Measurements from ENCODE around the gene RUFY4.

Gene RUFY4

GRCh38 chr2:218060950-218061660 lies 7.9 kb upstream of the RUFY4 start:
- FAIRE-seq, result no peak

DNA sequence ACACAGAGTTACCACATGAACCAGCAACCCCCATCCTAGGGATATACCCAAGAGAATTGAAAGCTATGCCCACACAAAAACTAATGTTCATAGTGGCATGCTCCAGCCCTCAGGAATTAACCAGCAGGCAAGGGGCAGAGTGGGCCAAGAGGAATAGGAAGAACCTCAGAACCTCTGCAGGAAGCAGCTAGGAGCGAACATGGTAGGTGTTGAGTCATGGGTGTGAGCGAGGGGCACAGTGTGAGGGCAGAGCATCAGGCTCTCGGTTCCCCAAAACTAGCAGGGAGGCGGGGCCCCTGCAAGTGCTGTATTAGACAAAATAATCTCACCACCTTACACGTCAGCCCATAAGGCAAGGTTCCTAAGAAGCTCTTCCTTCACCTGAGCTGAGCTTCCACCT lies 5.6 kb upstream of the RUFY4 start:
- DNase-seq (ENCODE audit: insufficient read length, low spot score) (no peak), FAIRE-seq (no peak)

More at GRCh38 chr2:218060950-218061660, 7.9 kb upstream of the RUFY4 start:
- no peak for DNase-seq (ENCODE audit: insufficient read length, low spot score)

- no peak for DNase-seq (ENCODE audit: insufficient read length, low spot score)
- FAIRE-seq, result no peak
Observed at GRCh38 chr2:218063896-218064295, 5.2 kb upstream of the RUFY4 start.

- no peak for FAIRE-seq
- no peak for DNase-seq (ENCODE audit: insufficient read length, low spot score)
Observed at GRCh38 chr2:218065239-218066006, 3.6 kb upstream of the RUFY4 start.

DNA sequence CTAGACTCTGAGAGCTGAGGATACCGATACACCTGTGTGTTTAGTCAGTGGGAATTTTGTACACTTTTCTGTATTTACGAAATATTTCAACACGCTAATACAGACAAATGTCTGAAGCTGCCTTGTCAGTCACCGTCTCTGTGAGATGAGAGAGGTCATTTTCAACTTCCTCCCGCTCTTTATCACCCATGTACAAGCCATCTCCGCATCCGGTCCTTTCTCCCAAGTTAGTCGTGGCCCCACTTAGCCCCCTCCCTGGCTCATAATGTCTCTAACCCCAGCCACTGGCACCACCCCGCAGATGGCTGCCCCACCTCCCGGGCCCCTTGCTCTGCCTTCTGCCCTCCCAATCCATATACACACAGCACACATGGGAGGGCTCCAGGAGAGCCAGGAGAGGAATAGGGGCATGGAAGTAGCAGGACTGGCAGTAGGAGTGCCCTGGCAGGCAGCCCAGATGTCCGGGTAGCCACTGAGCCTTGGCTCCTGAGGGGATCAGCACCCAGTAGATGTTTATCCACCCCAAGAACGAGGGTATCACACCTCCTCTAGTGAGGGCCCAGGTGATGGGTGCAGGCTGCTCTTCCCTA lies 2.0 kb upstream of the RUFY4 start:
- DNase-seq (ENCODE audit: insufficient read length, low spot score), result no peak
- FAIRE-seq, result no peak

- DNase-seq (ENCODE audit: insufficient read length, low spot score) (no peak), FAIRE-seq (no peak)
Observed at GRCh38 chr2:218067523-218067922, 1.5 kb upstream of the RUFY4 start.

GRCh38 chr2:218069606-218070300 lies 700 bp downstream of the RUFY4 start:
- DNase-seq (ENCODE audit: insufficient read length, low spot score) (no peak), FAIRE-seq (peak; percentile 26)

GRCh38 chr2:218070587-218070986 lies 1.5 kb downstream of the RUFY4 start:
- no peak for FAIRE-seq

GRCh38 chr2:218071218-218071937 lies 2.3 kb downstream of the RUFY4 start:
- DNase-seq (ENCODE audit: insufficient read length, low spot score) (no peak), FAIRE-seq (no peak)

More at GRCh38 chr2:218070587-218070986, 1.5 kb downstream of the RUFY4 start:
- DNase-seq (ENCODE audit: insufficient read length, low spot score), result no peak

- FAIRE-seq, result no peak
Observed at GRCh38 chr2:218072002-218072401, 2.9 kb downstream of the RUFY4 start.

GRCh38 chr2:218072478-218073024 lies 3.5 kb downstream of the RUFY4 start:
- FAIRE-seq, result no peak
- DNase-seq (ENCODE audit: insufficient read length, low spot score), result no peak

More at GRCh38 chr2:218072002-218072401, 2.9 kb downstream of the RUFY4 start:
- DNase-seq (ENCODE audit: insufficient read length, low spot score), result no peak

DNA sequence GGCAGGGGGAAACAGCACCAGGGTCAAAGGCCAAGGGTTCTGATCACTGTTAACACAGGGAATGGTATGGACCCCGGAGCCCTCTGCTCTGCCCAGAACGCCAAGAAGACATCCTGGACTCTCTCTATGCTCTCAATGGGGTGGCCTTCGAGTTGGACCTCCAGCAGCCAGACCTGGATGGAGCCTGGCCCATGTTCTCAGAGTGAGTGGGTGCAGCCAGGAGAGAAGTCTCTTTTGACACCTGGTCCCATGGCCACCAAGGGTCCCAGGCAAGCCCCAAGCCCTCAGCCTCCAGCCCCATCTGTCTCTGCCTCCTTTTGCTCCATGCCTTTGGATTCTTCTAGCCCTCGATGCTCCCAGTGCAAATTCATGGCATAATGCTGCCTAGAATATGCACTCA lies 4.1 kb downstream of the RUFY4 start:
- FAIRE-seq (no peak), DNase-seq (ENCODE audit: insufficient read length, low spot score) (no peak)

DNA sequence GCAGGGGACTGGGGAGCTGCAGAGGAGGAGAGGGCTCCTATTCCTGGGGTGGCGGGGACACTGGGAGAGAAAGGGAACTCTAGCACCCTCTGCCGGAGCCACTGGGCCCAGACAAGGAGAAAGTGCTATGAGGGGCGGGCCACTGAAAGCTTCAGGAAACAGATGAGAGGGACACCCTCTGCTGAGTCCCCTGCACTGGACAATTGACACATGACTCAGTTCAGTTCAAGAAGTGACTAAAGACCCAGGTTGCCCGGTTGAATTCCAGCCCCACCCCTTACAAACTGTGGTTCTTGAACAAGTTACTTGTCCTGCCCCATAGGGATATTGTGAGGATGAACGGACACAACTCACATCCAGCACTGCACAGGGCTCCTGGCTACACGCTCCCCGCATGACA lies 5.0 kb downstream of the RUFY4 start:
- FAIRE-seq, result no peak
- DNase-seq (ENCODE audit: insufficient read length, low spot score), result peak; percentile 45

- FAIRE-seq, result no peak
Observed at GRCh38 chr2:218075975-218076811, 7.1 kb downstream of the RUFY4 start.

GRCh38 chr2:218077464-218078216 lies 8.6 kb downstream of the RUFY4 start:
- no peak for DNase-seq (ENCODE audit: insufficient read length, low spot score)
- FAIRE-seq, result no peak

More at GRCh38 chr2:218075975-218076811, 7.1 kb downstream of the RUFY4 start:
- DNase-seq (ENCODE audit: insufficient read length, low spot score), result no peak

- DNase-seq (ENCODE audit: insufficient read length, low spot score), result no peak
- FAIRE-seq, result no peak
Observed at GRCh38 chr2:218079943-218080913, 11.2 kb downstream of the RUFY4 start.

- FAIRE-seq (no peak), DNase-seq (ENCODE audit: insufficient read length, low spot score) (no peak)
Observed at GRCh38 chr2:218081063-218081462, 12.0 kb downstream of the RUFY4 start.
